Motor neuron (in vitro differentiated cells): Measurements from ENCODE around the gene PAPOLB. TPM values are rescaled to one million over a fixed set of nuclear protein-coding genes. Genes with fewer than 3 reads are reported as not detected.

Experiments used
- ATAC-seq, 8 experiments: fragments of 200-7000 bp; cut with Tn5 transposase; replicated peaks in 6 of 8; 2 replicates each; pipeline ENCODE4 v1.8.0; 2021; ENCODE audit warnings: mild to moderate bottlenecking in 8 of 8, moderate library complexity in 8 of 8
- H3K27ac ChIP-seq, 2 donors: fragments of 250-450 bp; sonication (Bioruptor Pico); 2 replicates each; pipeline ENCODE4 v1.9.0; 2021; ENCODE audit warnings: antibody characterized with exemption in 2 of 2, mild to moderate bottlenecking in 2 of 2, moderate library complexity in 1 of 2
- H3K4me1 ChIP-seq, 2 donors: fragments of 250-450 bp; sonication (Bioruptor Pico); replicated peaks in 1 of 2; 2 replicates each; pipeline ENCODE4 v1.6.1; 2021; ENCODE audit warnings: antibody characterized with exemption in 2 of 2, mild to moderate bottlenecking in 2 of 2, moderate library complexity in 1 of 2
- H3K4me3 ChIP-seq, 5 donors: fragments of 250-450 bp; sonication (Bioruptor Pico); 2 replicates each; pipeline ENCODE4 v1.9.0; 2021; ENCODE audit warnings: antibody characterized with exemption in 5 of 5, mild to moderate bottlenecking in 5 of 5, moderate library complexity in 4 of 5
- WGBS, 10 experiments: fragments of 450-650 bp; shearing (Covaris generic); methylation state at CpG; one replicate each; pipeline ENCODE4 v1.0.0; 2022; 5-methylcytosine and 5-hydroxymethylcytosine counted together
- in situ Hi-C, 9 experiments: fragments of 400-800 bp; cut with MboI; loops; one replicate each; pipeline ENCODE4 v1.15.0; 2021; ENCODE audit warnings: low sequenced_read_pairs in 9 of 9, low pct_unique_long_range_greater_than_20kb in 2 of 9; ENCODE audit not compliant: unreplicated experiment in 9 of 9
- total RNA-seq, 8 experiments: library from RNA; unstranded; fragments of 300-600 nt; gene quantifications; 2 replicates each; pipeline versions ENCODE4 v1.2.3 to v1.2.4, GENCODE V29; 2022

PAPOLB gene
- total RNA-seq, 8 experiments from 2014 or later, result 0.10 to 0.47 (median 0.25) TPM

GRCh38 chr7:4871930-4872675 lies 10.3 kb upstream of the PAPOLB start:
- no peak overlapping the region for H3K4me3 ChIP-seq
- ATAC-seq, result no peak
- in situ Hi-C loops, result no loop called here
- no peak overlapping the region for H3K27ac ChIP-seq
- 20 to 100% (median 65%) methylated on average over 1 to 9 of the region's 19 CpGs; no CpG with 5 or more reads in 3 of the 10 experiments for WGBS, 10 experiments
- H3K4me1 ChIP-seq, result peaks cover 0 to 4% of the 10 kb centered on the region in 2 donors

- ATAC-seq, result no peak
- Histone ChIP-seq H3K27ac (no peak overlapping the region), H3K4me3 (no peak overlapping the region), H3K4me1 (peaks cover 0 to 4% of the 10 kb centered on the region in 2 donors)
- in situ Hi-C loops, result no loop called here
- 38 to 91% (median 81%) methylated on average over 1 to 10 of the region's 23 CpGs; no CpG with 5 or more reads in 3 of the 10 experiments for WGBS, 10 experiments
These were observed 9.3 kb upstream of the PAPOLB start for GRCh38 chr7:4871056-4871680.

- in situ Hi-C loops, result no loop called here
- H3K27ac ChIP-seq, result no peak overlapping the region
These were observed 6.7 kb upstream of the PAPOLB start for GRCh38 chr7:4868493-4868892.

DNA sequence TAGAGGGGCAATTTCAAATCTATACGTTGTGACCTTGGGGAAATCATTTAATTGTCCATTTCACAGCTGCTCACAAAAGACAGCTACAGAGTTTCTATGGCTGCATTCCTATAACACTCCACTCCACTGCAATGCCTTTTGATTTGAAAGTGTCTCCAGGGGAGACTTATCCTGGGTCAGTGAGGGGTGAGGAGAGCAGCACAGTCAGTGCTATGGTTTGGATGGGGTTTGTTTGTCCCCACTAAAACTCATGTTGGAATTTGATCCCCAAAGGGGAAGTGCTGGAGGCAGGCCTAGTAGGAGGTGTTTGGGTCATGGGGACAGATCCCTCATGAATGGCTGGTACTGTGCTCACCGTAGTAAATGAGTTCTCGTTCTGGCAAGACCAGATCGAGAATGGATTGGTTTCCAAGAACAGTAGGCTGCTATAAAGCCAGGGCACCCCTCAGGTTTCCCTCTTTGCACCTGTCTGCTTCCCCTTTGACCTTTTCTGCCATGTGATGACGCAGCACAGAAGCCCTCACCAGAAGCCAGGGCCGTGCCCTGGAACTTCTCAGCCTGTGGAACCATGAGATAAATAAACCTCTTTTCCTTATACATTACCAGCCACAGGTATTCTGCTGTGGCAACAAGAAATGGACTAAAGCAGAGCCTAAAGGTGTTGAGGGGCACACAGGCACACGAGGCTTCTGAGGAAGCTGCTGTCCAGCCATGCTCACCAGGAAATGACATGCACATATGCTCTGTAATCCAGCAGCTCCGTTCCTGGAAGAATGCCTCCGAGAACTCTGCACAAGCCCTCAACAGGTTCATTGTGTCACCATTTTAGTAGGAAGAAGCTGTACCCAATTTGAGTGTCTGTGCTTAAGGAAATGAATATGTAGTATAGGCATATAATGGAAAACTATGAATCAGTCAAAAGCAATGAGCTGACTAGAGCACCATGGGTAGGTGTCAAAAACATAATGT lies 5.0 kb upstream of the PAPOLB start:
- no peak overlapping the region for H3K27ac ChIP-seq
- 0 to 100% (median 89%) methylated on average over 1 to 7 of the region's 9 CpGs for WGBS, 10 experiments

More at GRCh38 chr7:4868493-4868892, 6.7 kb upstream of the PAPOLB start:
- WGBS, 10 experiments, result 43 to 95% (median 86%) methylated on average over 1 to 5 of the region's 5 CpGs
- Histone ChIP-seq H3K4me3 (no peak overlapping the region), H3K4me1 (peaks cover 0 to 4% of the 10 kb centered on the region in 2 donors)
- ATAC-seq, result no peak

GRCh38 chr7:4862156-4862555 lies 326 bp upstream of the PAPOLB start:
- Histone ChIP-seq H3K4me3 (no peak overlapping the region), H3K27ac (no peak overlapping the region), H3K4me1 (no peaks in the 10 kb centered on the region)
- no peak for ATAC-seq
- in situ Hi-C loops, result no loop called here
- 40 to 100% (median 93%) methylated on average over 1 to 10 of the region's 14 CpGs; no CpG with 5 or more reads in 4 of the 10 experiments for WGBS, 10 experiments

More for the DNA sequence above, 5.0 kb upstream of the PAPOLB start:
- in situ Hi-C loops, result no loop called here
- Histone ChIP-seq H3K4me3 (no peak overlapping the region), H3K4me1 (no peaks in the 10 kb centered on the region)
- no peak for ATAC-seq

GRCh38 chr7:4861227-4861626 lies 603 bp downstream of the PAPOLB start:
- no peak for ATAC-seq
- Histone ChIP-seq H3K4me1 (peaks cover 0 to 7% of the 10 kb centered on the region in 2 donors), H3K4me3 (no peak overlapping the region), H3K27ac (no peak overlapping the region)
- 67 to 100% (median 93%) methylated on average over 2 to 11 of the region's 11 CpGs; no CpG with 5 or more reads in 2 of the 10 experiments for WGBS, 10 experiments
- in situ Hi-C loops, result no loop called here

DNA sequence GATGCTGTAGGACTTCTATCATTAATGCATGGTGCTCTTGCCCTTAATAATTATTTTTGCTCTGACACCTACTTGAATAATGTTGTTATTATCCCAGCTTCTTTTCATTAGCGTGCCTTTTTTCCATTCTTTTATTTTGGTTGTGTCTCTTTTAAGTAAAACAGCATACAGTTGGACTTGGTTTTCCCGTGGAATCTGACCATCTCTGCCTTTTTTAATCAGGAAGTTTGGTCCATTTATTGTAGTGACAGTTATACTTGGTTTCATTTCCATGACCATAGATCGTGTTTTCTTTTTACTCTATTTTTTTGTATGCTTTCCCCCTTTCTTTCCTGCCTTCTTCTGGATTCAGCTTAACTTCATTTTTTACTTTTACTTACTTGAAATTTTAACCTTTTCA lies 4.6 kb downstream of the PAPOLB start:
- Histone ChIP-seq H3K4me3 (no peak overlapping the region), H3K4me1 (peaks cover 0 to 7% of the 10 kb centered on the region in 2 donors), H3K27ac (no peak overlapping the region)
- no peak for ATAC-seq
- 57 to 82% (median 64%) methylated on average over 3 of the region's 3 CpGs; no CpG with 5 or more reads in 1 of the 10 experiments for WGBS, 10 experiments
- in situ Hi-C loops, result no loop called here

- H3K4me3 ChIP-seq, result no peak overlapping the region
- peaks cover 0 to 7% of the 10 kb centered on the region in 2 donors for H3K4me1 ChIP-seq
- no peak overlapping the region for H3K27ac ChIP-seq
- peak in 5 of 8 experiments; percentile 45 to 71 (median 59) for ATAC-seq
- WGBS, 10 experiments, result 40 to 87% (median 78%) methylated on average over 5 to 10 of the region's 10 CpGs; no CpG with 5 or more reads in 1 of the 10 experiments
- in situ Hi-C loops, result no loop called here
These were observed 5.3 kb downstream of the PAPOLB start for GRCh38 chr7:4856336-4857057.

GRCh38 chr7:4854916-4855315 lies 6.9 kb downstream of the PAPOLB start:
- H3K4me3 ChIP-seq, result no peak overlapping the region
- no peak for ATAC-seq
- in situ Hi-C loops, result no loop called here
- H3K4me1 ChIP-seq, result peaks cover 0 to 7% of the 10 kb centered on the region in 2 donors
- H3K27ac ChIP-seq, result no peak overlapping the region
- 53 to 100% (median 90%) methylated on average over 1 to 5 of the region's 6 CpGs; no CpG with 5 or more reads in 1 of the 10 experiments for WGBS, 10 experiments

DNA sequence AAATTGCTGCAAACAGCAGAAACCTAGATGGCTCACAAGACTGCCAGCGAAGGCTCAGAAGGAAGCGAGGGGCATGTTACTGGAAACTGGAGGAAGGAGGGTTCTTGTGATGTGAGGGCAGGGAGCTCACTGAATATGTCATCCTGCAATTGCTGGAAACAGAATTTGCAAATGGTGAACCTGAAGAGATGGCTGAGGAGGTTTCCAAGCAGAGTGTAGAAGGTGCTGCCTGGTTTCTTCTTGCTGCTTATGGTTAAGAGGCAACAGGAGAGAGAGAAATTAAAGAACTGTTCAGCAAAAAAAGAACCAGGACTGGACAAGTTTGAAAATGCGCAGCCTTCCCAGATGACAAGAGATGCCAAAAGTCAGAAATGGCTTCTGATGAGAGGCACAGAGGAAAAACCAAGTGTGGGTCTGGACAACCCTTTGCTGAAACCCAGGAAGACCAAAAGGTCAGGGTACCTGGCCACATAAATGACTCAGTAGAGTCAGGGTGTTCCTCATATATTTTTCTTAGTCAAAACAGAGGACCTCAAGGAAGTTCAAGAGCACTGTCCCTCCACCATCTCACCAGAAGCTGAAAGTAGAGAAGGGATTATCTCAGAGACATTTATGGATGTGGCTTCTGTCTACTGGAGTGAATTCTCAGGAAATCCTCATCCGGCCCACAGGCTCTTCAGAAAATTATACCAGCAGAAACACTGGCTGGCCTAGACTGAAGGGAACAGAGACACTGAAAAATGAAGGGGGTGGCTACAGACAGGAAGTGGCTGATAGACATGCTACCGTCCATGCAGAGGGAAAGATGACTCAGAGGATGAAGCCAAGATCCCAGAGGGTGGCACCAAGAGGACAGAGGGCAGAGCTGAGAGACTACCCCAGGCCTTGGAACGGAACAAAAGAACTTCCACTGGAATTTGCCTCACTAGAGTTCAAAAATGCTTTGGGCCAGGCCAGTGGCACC lies 10.1 kb downstream of the PAPOLB start:
- ATAC-seq, result no peak
- Histone ChIP-seq H3K4me1 (peaks cover 5 to 11% of the 10 kb centered on the region in 2 donors), H3K27ac (no peak overlapping the region), H3K4me3 (no peak overlapping the region)
- 53 to 100% (median 84%) methylated on average over 2 to 5 of the region's 6 CpGs; no CpG with 5 or more reads in 1 of the 10 experiments for WGBS, 10 experiments
- in situ Hi-C loops, result no loop called here

GRCh38 chr7:4850262-4850795 lies 11.5 kb downstream of the PAPOLB start:
- in situ Hi-C loops, result no loop called here
- WGBS, 10 experiments, result 80% methylated on average over 1 of the region's 8 CpGs; no CpG with 5 or more reads in 9 of the 10 experiments
- no peak overlapping the region for H3K27ac ChIP-seq
- no peak overlapping the region for H3K4me3 ChIP-seq
- ATAC-seq, result no peak
- peaks cover 5 to 6% of the 10 kb centered on the region in 2 donors for H3K4me1 ChIP-seq
